RWPE2 (cell line): ENCODE data around the gene AK9.
"Not testable (repeated sequence)": the region's sequence is repeated elsewhere in the genome, so short reads cannot be mapped to it uniquely, and the experiment has no call there.

Experiments
- ATAC-seq: fragments of 200-7000 bp; cut with Tn5 transposase; 3 replicates; pipeline ENCODE4 v1.9.1; 2021; ENCODE audit warnings: low read depth
- DNase-seq: peaks from one replicate; pipeline ENCODE4 v3.0.0-alpha.2; 2020; ENCODE audit warnings: low spot score
- H3K27ac ChIP-seq: fragments of 450-650 bp; 2 replicates; pipeline ENCODE4 v1.5.1; 2017; ENCODE audit warnings: mild to moderate bottlenecking; ENCODE audit not compliant: poor library complexity, severe bottlenecking
- H3K27me3 ChIP-seq: fragments of 250-450 bp; sonication (Bioruptor Pico); 2 replicates; pipeline ENCODE4 v1.5.1; 2021; ENCODE audit warnings: mild to moderate bottlenecking, moderate library complexity; ENCODE audit not compliant: insufficient read depth, poor library complexity, severe bottlenecking
- H3K36me3 ChIP-seq: fragments of 250-450 bp; sonication (Bioruptor Pico); 2 replicates; pipeline ENCODE4 v1.5.1; 2020; ENCODE audit warnings: low read depth, mild to moderate bottlenecking, moderate library complexity
- H3K4me1 ChIP-seq: fragments of 250-450 bp; sonication (Bioruptor Pico); 2 replicates; pipeline ENCODE4 v1.5.1; 2021; ENCODE audit warnings: mild to moderate bottlenecking, moderate library complexity; ENCODE audit not compliant: insufficient read depth, poor library complexity, severe bottlenecking
- H3K4me3 ChIP-seq: fragments of 250-450 bp; sonication (Bioruptor Pico); 2 replicates; pipeline ENCODE4 v1.5.1; 2021; ENCODE audit warnings: mild to moderate bottlenecking, moderate library complexity; ENCODE audit not compliant: severe bottlenecking
- H3K9me3 ChIP-seq: fragments of 250-450 bp; sonication (Bioruptor Pico); 2 replicates; pipeline ENCODE4 v1.5.1; 2021; ENCODE audit warnings: mild to moderate bottlenecking, moderate library complexity; ENCODE audit not compliant: severe bottlenecking
- TF ChIP-seq, protein P1 (sequence below): fragments of 450-650 bp; IDR thresholded peaks from one replicate; pipeline ENCODE4 v1.5.1; 2017; ENCODE audit warnings: mild to moderate bottlenecking, moderate library complexity; ENCODE audit not compliant: poor library complexity, severe bottlenecking

AK9 gene

DNA sequence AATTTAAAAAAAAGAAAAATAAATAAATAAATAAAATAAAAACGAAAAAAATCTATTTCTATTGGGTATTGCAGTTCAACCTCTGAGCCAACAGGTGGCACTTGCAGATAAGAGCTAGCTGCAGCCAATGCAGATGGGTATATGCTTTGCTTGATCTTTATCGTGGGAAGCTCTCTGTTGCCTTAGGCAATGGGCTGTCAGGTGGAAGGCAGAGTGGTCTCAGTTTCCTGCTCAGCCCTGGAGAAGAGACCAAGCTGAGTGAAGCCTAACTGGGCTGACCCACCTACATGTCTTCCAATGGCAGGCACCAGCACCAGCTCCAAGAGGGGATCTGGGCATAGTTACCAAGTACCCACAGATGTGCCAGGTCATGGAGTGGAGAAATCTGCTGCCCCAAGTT lies 95.0 kb downstream of the AK9 start:
- Histone ChIP-seq H3K27me3 (no peaks in the 10 kb centered on the region), H3K36me3 (no peaks in the 10 kb centered on the region), H3K4me3 (no peak overlapping the region), H3K4me1 (no peaks in the 10 kb centered on the region), H3K27ac (no peak overlapping the region), H3K9me3 (no peaks in the 10 kb centered on the region)
- TF ChIP-seq, protein P1, sequence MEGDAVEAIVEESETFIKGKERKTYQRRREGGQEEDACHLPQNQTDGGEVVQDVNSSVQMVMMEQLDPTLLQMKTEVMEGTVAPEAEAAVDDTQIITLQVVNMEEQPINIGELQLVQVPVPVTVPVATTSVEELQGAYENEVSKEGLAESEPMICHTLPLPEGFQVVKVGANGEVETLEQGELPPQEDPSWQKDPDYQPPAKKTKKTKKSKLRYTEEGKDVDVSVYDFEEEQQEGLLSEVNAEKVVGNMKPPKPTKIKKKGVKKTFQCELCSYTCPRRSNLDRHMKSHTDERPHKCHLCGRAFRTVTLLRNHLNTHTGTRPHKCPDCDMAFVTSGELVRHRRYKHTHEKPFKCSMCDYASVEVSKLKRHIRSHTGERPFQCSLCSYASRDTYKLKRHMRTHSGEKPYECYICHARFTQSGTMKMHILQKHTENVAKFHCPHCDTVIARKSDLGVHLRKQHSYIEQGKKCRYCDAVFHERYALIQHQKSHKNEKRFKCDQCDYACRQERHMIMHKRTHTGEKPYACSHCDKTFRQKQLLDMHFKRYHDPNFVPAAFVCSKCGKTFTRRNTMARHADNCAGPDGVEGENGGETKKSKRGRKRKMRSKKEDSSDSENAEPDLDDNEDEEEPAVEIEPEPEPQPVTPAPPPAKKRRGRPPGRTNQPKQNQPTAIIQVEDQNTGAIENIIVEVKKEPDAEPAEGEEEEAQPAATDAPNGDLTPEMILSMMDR = peak; percentile 39
- no peak for DNase-seq
- ATAC-seq = no peak

DNA sequence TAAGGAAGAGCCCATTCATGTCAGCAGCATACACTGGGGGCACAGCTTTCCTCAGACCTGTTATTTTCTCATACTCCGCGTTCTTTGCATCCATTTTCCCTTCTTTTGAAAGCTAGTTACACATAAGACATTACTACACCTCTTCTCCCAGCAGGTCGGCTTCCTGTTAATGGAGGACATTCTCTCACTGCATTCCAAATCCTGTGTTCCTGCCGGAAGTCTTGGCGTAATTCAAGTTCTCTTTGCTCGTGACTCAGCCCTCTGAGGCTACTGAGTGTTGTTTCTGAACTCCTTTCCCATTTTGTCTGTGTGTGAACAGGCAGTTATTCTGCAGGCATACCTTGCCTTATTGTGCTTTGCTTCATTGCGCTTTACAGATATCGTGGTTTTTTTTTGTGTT lies 110.5 kb downstream of the AK9 start:
- Histone ChIP-seq H3K36me3 (no peaks in the 10 kb centered on the region), H3K4me3 (no peak overlapping the region), H3K4me1 (no peaks in the 10 kb centered on the region), H3K27ac (no peak overlapping the region), H3K9me3 (no peaks in the 10 kb centered on the region), H3K27me3 (no peaks in the 10 kb centered on the region)
- TF ChIP-seq, protein P1 = no peak
- DNase-seq (no peak), ATAC-seq (peak; percentile 54; the same call in 2 of the 3 replicates)

- DNase-seq (no peak), ATAC-seq (no peak)
- no peaks in the 10 kb centered on the region for H3K9me3 ChIP-seq
- no peak overlapping the region for H3K27ac ChIP-seq
- H3K4me3 ChIP-seq = no peak overlapping the region
- TF ChIP-seq, protein P1 = no peak
- H3K4me1 ChIP-seq = no peaks in the 10 kb centered on the region
- H3K27me3 ChIP-seq = no peaks in the 10 kb centered on the region
- no peaks in the 10 kb centered on the region for H3K36me3 ChIP-seq
Measured at GRCh38 chr6:109579361-109579760, 111.6 kb downstream of the AK9 start.

DNA sequence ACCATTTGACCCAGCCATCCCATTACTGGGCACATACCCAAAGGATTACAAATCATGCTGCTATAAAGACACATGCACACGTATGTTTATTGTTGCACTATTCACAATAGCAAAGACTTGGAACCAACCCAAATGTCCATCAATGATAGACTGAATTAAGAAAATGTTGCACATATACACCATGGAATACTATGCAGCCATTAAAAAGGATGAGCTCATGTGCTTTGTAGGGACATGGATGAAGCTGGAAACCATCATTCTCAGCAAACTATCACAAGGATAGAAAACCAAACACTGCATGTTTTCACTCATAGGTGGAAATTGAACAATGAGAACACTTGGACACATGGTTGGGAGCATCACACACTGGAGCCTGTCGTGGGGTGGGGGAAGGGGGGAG lies 121.1 kb downstream of the AK9 start:
- H3K36me3 ChIP-seq, H3K9me3 ChIP-seq, H3K27me3 ChIP-seq, DNase-seq, H3K27ac ChIP-seq, H3K4me3 ChIP-seq, ATAC-seq, H3K4me1 ChIP-seq: not testable (repeated sequence)

GRCh38 chr6:109561844-109562243 lies 129.2 kb downstream of the AK9 start:
- no peaks in the 10 kb centered on the region for H3K36me3 ChIP-seq
- ATAC-seq = no peak
- H3K4me1 ChIP-seq = no peaks in the 10 kb centered on the region

More at GRCh38 chr6:109561844-109562243, 129.2 kb downstream of the AK9 start:
- TF ChIP-seq, protein P1 = no peak
- no peaks in the 10 kb centered on the region for H3K27me3 ChIP-seq
- no peak for DNase-seq
- no peak overlapping the region for H3K27ac ChIP-seq
- H3K4me3 ChIP-seq = no peak overlapping the region
- no peaks in the 10 kb centered on the region for H3K9me3 ChIP-seq
